Measurements from ENCODE around the gene MS4A6E. TPM values are rescaled to one million over a fixed set of nuclear protein-coding genes. Genes with fewer than 3 reads are reported as not detected.

The MS4A6E gene
- total RNA-seq, 1 experiment from 2014 or later = not detected

DNA sequence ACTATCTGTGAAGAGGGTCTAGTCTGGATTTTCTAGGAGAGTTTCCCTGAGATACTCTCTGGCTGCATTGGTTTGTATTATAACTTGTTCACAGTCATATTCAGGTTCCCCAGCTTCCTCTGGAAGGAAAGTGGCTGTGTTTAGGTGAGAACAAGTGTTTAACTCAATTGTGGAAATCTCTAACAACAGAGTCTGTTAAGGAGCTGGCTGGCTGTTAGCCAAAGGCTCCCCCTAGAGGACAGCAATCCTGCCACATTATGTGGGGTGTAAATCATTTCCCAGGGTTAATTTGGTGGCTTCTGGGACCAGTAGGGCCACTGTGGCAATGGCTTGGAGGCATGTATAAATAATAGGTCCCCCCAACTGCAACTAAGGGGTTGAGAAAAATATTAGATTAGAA is 18.4 kb downstream of the MS4A6E start:
- H3K79me2 ChIP-seq (ENCODE audit: low read depth) = no peaks in the 10 kb centered on the region
- H3K9me2 ChIP-seq (ENCODE audit: insufficient read depth) = no peaks in the 10 kb centered on the region
- H3K9me3 ChIP-seq (ENCODE audit: insufficient read depth, low read depth) = no peaks in the 10 kb centered on the region
- no peak overlapping the region for H3K4me3 ChIP-seq
- no TSS peak for BruUV-seq (replicated peaks)
- no peak for DNase-seq
- no peaks in the 10 kb centered on the region for H4K20me1 ChIP-seq (ENCODE audit: insufficient read depth)
- no peak overlapping the region for H2AFZ ChIP-seq
- H3K4me2 ChIP-seq = no peak overlapping the region
- no peaks in the 10 kb centered on the region for H3K4me1 ChIP-seq (replicated peaks; ENCODE audit: insufficient read depth)
- peaks cover 18% of the 10 kb centered on the region; the same call in 1 of the 2 replicates for H3K27me3 ChIP-seq (ENCODE audit: insufficient read depth, low read depth)
- TF ChIP-seq EZH2 (IDR thresholded peaks at IDR 0.05; ENCODE audit: low read depth) = no peak
- TF ChIP-seq, protein P1, sequence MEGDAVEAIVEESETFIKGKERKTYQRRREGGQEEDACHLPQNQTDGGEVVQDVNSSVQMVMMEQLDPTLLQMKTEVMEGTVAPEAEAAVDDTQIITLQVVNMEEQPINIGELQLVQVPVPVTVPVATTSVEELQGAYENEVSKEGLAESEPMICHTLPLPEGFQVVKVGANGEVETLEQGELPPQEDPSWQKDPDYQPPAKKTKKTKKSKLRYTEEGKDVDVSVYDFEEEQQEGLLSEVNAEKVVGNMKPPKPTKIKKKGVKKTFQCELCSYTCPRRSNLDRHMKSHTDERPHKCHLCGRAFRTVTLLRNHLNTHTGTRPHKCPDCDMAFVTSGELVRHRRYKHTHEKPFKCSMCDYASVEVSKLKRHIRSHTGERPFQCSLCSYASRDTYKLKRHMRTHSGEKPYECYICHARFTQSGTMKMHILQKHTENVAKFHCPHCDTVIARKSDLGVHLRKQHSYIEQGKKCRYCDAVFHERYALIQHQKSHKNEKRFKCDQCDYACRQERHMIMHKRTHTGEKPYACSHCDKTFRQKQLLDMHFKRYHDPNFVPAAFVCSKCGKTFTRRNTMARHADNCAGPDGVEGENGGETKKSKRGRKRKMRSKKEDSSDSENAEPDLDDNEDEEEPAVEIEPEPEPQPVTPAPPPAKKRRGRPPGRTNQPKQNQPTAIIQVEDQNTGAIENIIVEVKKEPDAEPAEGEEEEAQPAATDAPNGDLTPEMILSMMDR (conservative IDR thresholded peaks at IDR 0.05) = peak; percentile 59
- ChIA-PET CTCF (no interaction called here), POLR2A (ENCODE audit: unreplicated experiment) (no interaction called here)
- H3F3A ChIP-seq (ENCODE audit: insufficient read depth, low read depth) = no peaks in the 10 kb centered on the region
- H3K36me3 ChIP-seq (ENCODE audit: low read depth) = no peaks in the 10 kb centered on the region
- intact Hi-C loops (cut with micrococcal nuclease; ENCODE audit: unreplicated experiment) = no loop called here
- H3K27ac ChIP-seq = no peak overlapping the region

DNA sequence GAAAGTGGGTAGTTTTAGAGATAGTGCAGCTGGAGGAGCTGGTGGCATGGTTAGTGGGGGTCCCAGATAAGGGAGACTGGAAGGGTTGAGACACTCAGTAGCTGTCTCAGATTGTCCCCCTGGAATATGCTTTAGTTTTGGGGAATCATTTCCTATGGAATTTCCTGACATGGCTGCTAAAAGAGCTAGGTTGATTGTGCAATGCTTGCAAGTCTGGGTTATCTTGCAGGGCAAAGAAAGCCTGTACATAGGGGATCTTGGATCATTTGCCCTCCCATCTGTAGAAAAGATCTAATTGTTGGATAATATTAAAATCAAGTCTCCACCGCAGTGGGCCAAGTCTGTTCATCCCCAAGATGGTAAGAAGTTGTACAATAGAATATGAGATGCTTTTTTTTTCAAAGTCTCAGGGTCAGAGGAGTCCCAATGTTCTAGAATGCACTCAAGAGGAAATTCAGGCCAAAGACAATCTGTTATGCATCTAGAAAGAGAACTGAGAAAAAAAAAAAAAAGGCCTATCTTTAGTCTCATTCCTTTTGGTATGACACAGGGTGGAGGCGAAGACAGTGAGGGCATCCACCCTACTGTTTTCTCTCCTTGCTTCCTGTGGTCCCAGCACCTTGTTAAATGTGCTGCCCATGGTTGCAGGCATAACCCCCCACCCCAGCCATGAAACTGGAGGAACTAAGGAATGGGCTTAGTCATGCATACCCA is 20.2 kb downstream of the MS4A6E start:
- no TSS peak for BruUV-seq (replicated peaks)
- ChIA-PET POLR2A (ENCODE audit: unreplicated experiment) (no interaction called here), CTCF (no interaction called here)
- Histone ChIP-seq H3F3A (ENCODE audit: insufficient read depth, low read depth) (no peaks in the 10 kb centered on the region), H3K9me3 (ENCODE audit: insufficient read depth, low read depth) (no peaks in the 10 kb centered on the region), H3K27ac (no peak overlapping the region), H2AFZ (no peak overlapping the region), H3K79me2 (ENCODE audit: low read depth) (no peaks in the 10 kb centered on the region), H3K4me3 (no peak overlapping the region), H4K20me1 (ENCODE audit: insufficient read depth) (no peaks in the 10 kb centered on the region), H3K4me2 (no peak overlapping the region), H3K4me1 (replicated peaks; ENCODE audit: insufficient read depth) (no peaks in the 10 kb centered on the region), H3K9me2 (ENCODE audit: insufficient read depth) (no peaks in the 10 kb centered on the region; the same call in 1 of the 2 replicates), H3K36me3 (ENCODE audit: low read depth) (no peaks in the 10 kb centered on the region), H3K27me3 (ENCODE audit: insufficient read depth, low read depth) (peaks cover 18% of the 10 kb centered on the region; the same call in 1 of the 2 replicates)
- no peak for DNase-seq
- TF ChIP-seq, protein P1 (conservative IDR thresholded peaks at IDR 0.05) = no peak
- no peak for TF ChIP-seq EZH2 (IDR thresholded peaks at IDR 0.05; ENCODE audit: low read depth)
- intact Hi-C loops (cut with micrococcal nuclease; ENCODE audit: unreplicated experiment) = no loop called here

DNA sequence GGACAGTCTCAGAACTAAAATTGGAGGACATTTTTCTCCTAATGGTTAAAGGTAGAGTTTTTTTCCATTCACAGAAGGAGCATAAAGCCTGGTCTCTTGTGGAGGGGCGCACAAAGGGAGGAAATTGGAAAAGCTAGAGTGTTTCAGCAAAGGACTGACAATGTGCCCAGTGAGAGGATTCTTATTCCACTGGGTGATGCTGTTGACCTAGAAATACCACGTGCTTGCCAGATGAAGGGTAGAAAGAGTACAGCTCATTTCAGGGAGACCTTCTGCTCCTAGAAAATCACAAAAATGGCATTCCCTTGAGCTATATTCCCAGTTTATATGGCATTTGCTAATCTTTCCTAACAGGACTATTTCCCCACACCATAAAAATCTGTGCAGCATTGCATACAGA is 21.1 kb downstream of the MS4A6E start:
- H3K4me3 ChIP-seq = no peak overlapping the region
- no peaks in the 10 kb centered on the region; the same call in 1 of the 2 replicates for H3K9me2 ChIP-seq (ENCODE audit: insufficient read depth)
- no peak overlapping the region for H2AFZ ChIP-seq
- no peak for DNase-seq
- no peaks in the 10 kb centered on the region for H3F3A ChIP-seq (ENCODE audit: insufficient read depth, low read depth)
- POLR2A ChIA-PET (ENCODE audit: unreplicated experiment) = no interaction called here
- H3K4me2 ChIP-seq = no peak overlapping the region
- no peaks in the 10 kb centered on the region for H3K36me3 ChIP-seq (ENCODE audit: low read depth)
- BruUV-seq (replicated peaks) = no TSS peak
- no peaks in the 10 kb centered on the region for H3K9me3 ChIP-seq (ENCODE audit: insufficient read depth, low read depth)
- peaks cover 18% of the 10 kb centered on the region; the same call in 1 of the 2 replicates for H3K27me3 ChIP-seq (ENCODE audit: insufficient read depth, low read depth)
- CTCF ChIA-PET = no interaction called here
- H4K20me1 ChIP-seq (ENCODE audit: insufficient read depth) = no peaks in the 10 kb centered on the region
- no peaks in the 10 kb centered on the region for H3K4me1 ChIP-seq (replicated peaks; ENCODE audit: insufficient read depth)
- intact Hi-C loops (cut with micrococcal nuclease; ENCODE audit: unreplicated experiment) = no loop called here
- TF ChIP-seq EZH2 (IDR thresholded peaks at IDR 0.05; ENCODE audit: low read depth) = no peak
- TF ChIP-seq, protein P1 (conservative IDR thresholded peaks at IDR 0.05) = no peak
- H3K79me2 ChIP-seq (ENCODE audit: low read depth) = no peaks in the 10 kb centered on the region
- no peak overlapping the region for H3K27ac ChIP-seq

Measured in PC-9 (cell line).